CD14-positive monocyte (primary cell): ENCODE results near the gene THSD4. TPM values are rescaled to one million over a fixed set of nuclear protein-coding genes. Genes with fewer than 3 reads are reported as not detected.

Experiments
- DNase-seq, 3 donors: peaks; one replicate each; pipeline ENCODE4 v3.0.0-alpha.2; 2011 to 2022
- H2AFZ ChIP-seq: 2 replicates; pipeline ENCODE4 v1.6.0; 2012; ENCODE audit warnings: mild to moderate bottlenecking, low read depth, low read length, inconsistent platforms; ENCODE audit not compliant: insufficient read depth, poor library complexity, severe bottlenecking
- H3K27ac ChIP-seq, 2 donors: 1 replicate in 1 of 2; 2 replicates in 1 of 2; pipeline ENCODE4 v1.5.1; 2012 to 2013; ENCODE audit warnings: low read length in 2 of 2, control low read depth in 1 of 2, inconsistent platforms in 1 of 2, low read depth in 1 of 2, mild to moderate bottlenecking in 1 of 2
- H3K27me3 ChIP-seq, 2 donors: one replicate each; pipeline versions ENCODE4 v1.6.0 to v1.6.1; 2011 to 2013; ENCODE audit warnings: low read length in 2 of 2; ENCODE audit not compliant: control insufficient read depth in 2 of 2, insufficient read depth in 2 of 2
- H3K36me3 ChIP-seq, 2 donors: replicated peaks in 1 of 2; 1 replicate in 1 of 2; 2 replicates in 1 of 2; pipeline versions ENCODE4 v1.5.1 to v1.6.1; 2012 to 2013; ENCODE audit warnings: low read length in 2 of 2, control low read depth in 1 of 2, inconsistent platforms in 1 of 2, mild to moderate bottlenecking in 1 of 2; ENCODE audit not compliant: insufficient read depth in 2 of 2, control insufficient read depth in 1 of 2
- H3K4me1 ChIP-seq, 2 donors: 1 replicate in 1 of 2; 2 replicates in 1 of 2; pipeline versions ENCODE4 v1.5.1 to v1.6.1; 2012 to 2013; ENCODE audit warnings: low read length in 2 of 2, control low read depth in 1 of 2, inconsistent platforms in 1 of 2, mild to moderate bottlenecking in 1 of 2, moderate library complexity in 1 of 2; ENCODE audit not compliant: insufficient read depth in 2 of 2, control insufficient read depth in 1 of 2
- H3K4me2 ChIP-seq: replicated peaks from 2 replicates; pipeline ENCODE3; 2012; ENCODE audit warnings: low read length, moderate library complexity, mild to moderate bottlenecking; ENCODE audit not compliant: poor library complexity, severe bottlenecking; ENCODE audit errors: extremely low read depth
- H3K4me3 ChIP-seq, 3 experiments: fragments of 200-600 bp in 1 of 3; sonication (generic) in 1 of 3; replicated peaks in 1 of 3; 1 replicate in 2 of 3; 2 replicates in 1 of 3; pipeline ENCODE4 v1.5.1; 2011 to 2013; ENCODE audit warnings: low read length in 3 of 3, mild to moderate bottlenecking in 3 of 3, control low read depth in 2 of 3, low read depth in 2 of 3, inconsistent platforms in 1 of 3, moderate library complexity in 1 of 3
- H3K79me2 ChIP-seq: 2 replicates; pipeline ENCODE4 v1.6.0; 2012; ENCODE audit warnings: mild to moderate bottlenecking, control low read depth, inconsistent platforms, low read length, moderate library complexity; ENCODE audit not compliant: insufficient read depth
- H3K9ac ChIP-seq: 2 replicates; pipeline ENCODE4 v1.6.0; 2017; ENCODE audit warnings: low read length, mild to moderate bottlenecking; ENCODE audit not compliant: insufficient read depth, poor library complexity, severe bottlenecking
- H3K9me3 ChIP-seq, 2 donors: replicated peaks in 1 of 2; 1 replicate in 1 of 2; 2 replicates in 1 of 2; pipeline versions ENCODE4 v1.5.1 to v1.6.1; 2012 to 2013; ENCODE audit warnings: low read length in 2 of 2, control low read depth in 1 of 2; ENCODE audit not compliant: control insufficient read depth in 1 of 2, insufficient read depth in 1 of 2
- H4K20me1 ChIP-seq: 2 replicates; pipeline ENCODE4 v1.6.0; 2012; ENCODE audit warnings: mild to moderate bottlenecking, low read length, control low read depth, moderate library complexity; ENCODE audit not compliant: insufficient read depth
- H3K27ac Mint-ChIP-seq, 7 donors: one replicate each; pipeline ENCODE4 v1.8.0; 2020; ENCODE audit warnings: mild to moderate bottlenecking in 7 of 7, mixed read lengths in 7 of 7, moderate library complexity in 6 of 7, inconsistent platforms in 2 of 7
- H3K27me3 Mint-ChIP-seq, 3 donors: one replicate each; pipeline ENCODE4 v1.8.0; 2021 to 2022; ENCODE audit warnings: low read depth in 3 of 3, mild to moderate bottlenecking in 3 of 3, mixed read lengths in 3 of 3, moderate library complexity in 3 of 3, inconsistent platforms in 1 of 3
- H3K36me3 Mint-ChIP-seq, 2 donors: one replicate each; pipeline ENCODE4 v1.8.0; 2020; ENCODE audit warnings: mixed read lengths in 2 of 2, inconsistent platforms in 1 of 2, mild to moderate bottlenecking in 1 of 2
- H3K4me1 Mint-ChIP-seq: one replicate; pipeline ENCODE4 v1.8.0; 2020; ENCODE audit warnings: mild to moderate bottlenecking, mixed read lengths
- H3K4me3 Mint-ChIP-seq, 2 donors: one replicate each; pipeline ENCODE4 v1.8.0; 2020; ENCODE audit warnings: mild to moderate bottlenecking in 2 of 2, mixed read lengths in 2 of 2, moderate library complexity in 1 of 2
- H3K9me3 Mint-ChIP-seq, 7 donors: one replicate each; pipeline ENCODE4 v1.8.0; 2020 to 2022; ENCODE audit warnings: mixed read lengths in 7 of 7, mild to moderate bottlenecking in 6 of 7, moderate library complexity in 6 of 7, inconsistent platforms in 2 of 7
- WGBS: methylation state at CpG from one replicate; pipeline ENCODE4 v1.1.5; 2013; ENCODE audit warnings: missing lambda C conversion rate; ENCODE audit not compliant: insufficient coverage; 5-methylcytosine and 5-hydroxymethylcytosine counted together
- intact Hi-C, 2 donors: fragments of 100-400 bp; cut with micrococcal nuclease; formaldehyde crosslinking; loops; one replicate each; pipeline versions ENCODE4 v1.15.0 to v1.15.1; 2023
- polyA plus RNA-seq, 3 donors: library from polyadenylated mRNA; depleted of rRNA in 1 of 3; unstranded in 2 of 3; stranded (reverse) in 1 of 3; fragments of 300-500 nt in 2 of 3; fragments of >200 nt in 1 of 3; fragmentation: Illumina TruSeq in 2 of 3; gene quantifications; 1 replicate in 2 of 3; 2 replicates in 1 of 3; pipeline ENCODE4 v1.2.3, GENCODE V29; 2012 to 2021
- TF ChIP-seq, protein P1 (sequence below): fragments of 200-600 bp; IDR thresholded peaks from one replicate; pipeline ENCODE4 v1.8.0; 2022; ENCODE audit warnings: antibody characterized with exemption, mild to moderate bottlenecking

THSD4 gene
- polyA plus RNA-seq, 3 donors, result not detected

DNA sequence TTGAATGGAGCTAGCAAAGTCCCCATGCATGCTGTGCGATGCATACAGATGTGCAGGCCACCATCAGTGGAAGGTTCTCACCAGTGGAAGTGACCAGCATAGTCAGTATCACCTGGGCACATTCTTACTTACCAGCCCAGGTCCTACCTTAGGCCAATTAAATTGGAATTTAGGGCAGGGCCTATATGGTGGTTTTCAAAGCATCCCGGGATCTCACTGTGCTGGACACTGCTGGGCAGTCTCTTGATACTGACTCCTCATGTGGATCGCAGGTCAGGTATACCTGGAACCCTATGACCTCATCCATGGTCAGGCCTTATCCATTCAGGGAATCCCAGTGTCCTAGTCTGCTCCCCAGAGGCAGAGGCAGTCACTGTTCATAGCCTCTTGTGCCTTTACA, 358.5 kb downstream of the THSD4 start:
- Mint-ChIP-seq H3K4me1 (no peaks in the 10 kb centered on the region), H3K9me3 (peaks cover 0 to 4% (median 0%) of the 10 kb centered on the region in 7 donors), H3K4me3 (no peak overlapping the region), H3K27ac (no peak overlapping the region), H3K27me3 (peaks cover 0 to 3% (median 2%) of the 10 kb centered on the region in 3 donors), H3K36me3 (no peaks in the 10 kb centered on the region)
- WGBS, result 94% methylated on average over 2 of the region's 3 CpGs
- Histone ChIP-seq H3K36me3 (no peaks in the 10 kb centered on the region), H3K9ac (no peak overlapping the region), H3K27ac (no peak overlapping the region), H4K20me1 (no peaks in the 10 kb centered on the region), H3K79me2 (no peaks in the 10 kb centered on the region), H3K27me3 (no peaks in the 10 kb centered on the region), H2AFZ (no peak overlapping the region), H3K9me3 (no peaks in the 10 kb centered on the region), H3K4me2 (no peak overlapping the region), H3K4me1 (no peaks in the 10 kb centered on the region), H3K4me3 (no peak overlapping the region)
- no peak for DNase-seq
- intact Hi-C loops, result no loop called here
- TF ChIP-seq, protein P1, sequence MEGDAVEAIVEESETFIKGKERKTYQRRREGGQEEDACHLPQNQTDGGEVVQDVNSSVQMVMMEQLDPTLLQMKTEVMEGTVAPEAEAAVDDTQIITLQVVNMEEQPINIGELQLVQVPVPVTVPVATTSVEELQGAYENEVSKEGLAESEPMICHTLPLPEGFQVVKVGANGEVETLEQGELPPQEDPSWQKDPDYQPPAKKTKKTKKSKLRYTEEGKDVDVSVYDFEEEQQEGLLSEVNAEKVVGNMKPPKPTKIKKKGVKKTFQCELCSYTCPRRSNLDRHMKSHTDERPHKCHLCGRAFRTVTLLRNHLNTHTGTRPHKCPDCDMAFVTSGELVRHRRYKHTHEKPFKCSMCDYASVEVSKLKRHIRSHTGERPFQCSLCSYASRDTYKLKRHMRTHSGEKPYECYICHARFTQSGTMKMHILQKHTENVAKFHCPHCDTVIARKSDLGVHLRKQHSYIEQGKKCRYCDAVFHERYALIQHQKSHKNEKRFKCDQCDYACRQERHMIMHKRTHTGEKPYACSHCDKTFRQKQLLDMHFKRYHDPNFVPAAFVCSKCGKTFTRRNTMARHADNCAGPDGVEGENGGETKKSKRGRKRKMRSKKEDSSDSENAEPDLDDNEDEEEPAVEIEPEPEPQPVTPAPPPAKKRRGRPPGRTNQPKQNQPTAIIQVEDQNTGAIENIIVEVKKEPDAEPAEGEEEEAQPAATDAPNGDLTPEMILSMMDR, result no peak

DNA sequence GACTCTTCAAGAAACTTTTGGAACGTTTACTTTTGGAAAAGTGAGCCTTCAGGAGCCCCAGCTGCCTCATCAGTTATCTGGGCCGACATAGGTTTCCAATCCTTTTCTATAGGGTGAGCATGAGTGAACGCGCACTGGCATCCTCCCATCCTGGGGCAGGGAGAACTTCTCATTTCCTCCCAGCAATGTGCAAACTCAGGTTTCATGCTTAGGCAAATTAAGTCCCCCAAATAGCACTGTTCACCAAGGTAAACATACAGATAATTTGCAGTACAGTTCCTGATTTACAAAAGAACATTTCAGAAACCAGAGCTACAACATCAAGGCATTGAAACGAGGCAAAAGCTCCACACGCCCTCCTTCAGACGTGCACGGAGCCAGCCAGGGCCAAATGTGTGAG, 361.6 kb downstream of the THSD4 start:
- no peak overlapping the region for H3K4me2 ChIP-seq
- no CpG with 5 or more reads among the region's 8 CpGs for WGBS
- H3K9me3 Mint-ChIP-seq, result peaks cover 0 to 4% (median 0%) of the 10 kb centered on the region in 7 donors

More for the DNA sequence above, 361.6 kb downstream of the THSD4 start:
- Histone ChIP-seq H3K9me3 (no peaks in the 10 kb centered on the region), H3K4me3 (no peak overlapping the region), H3K27ac (no peak overlapping the region), H3K79me2 (no peaks in the 10 kb centered on the region), H3K36me3 (no peaks in the 10 kb centered on the region), H3K27me3 (no peaks in the 10 kb centered on the region), H3K9ac (no peak overlapping the region), H4K20me1 (no peaks in the 10 kb centered on the region), H3K4me1 (no peaks in the 10 kb centered on the region), H2AFZ (no peak overlapping the region)
- Mint-ChIP-seq H3K27ac (no peak overlapping the region), H3K36me3 (no peaks in the 10 kb centered on the region), H3K4me1 (no peaks in the 10 kb centered on the region), H3K27me3 (peaks cover 3 to 4% (median 4%) of the 10 kb centered on the region in 3 donors), H3K4me3 (no peak overlapping the region)
- DNase-seq, result no peak
- intact Hi-C loops, result no loop called here
- TF ChIP-seq, protein P1, result no peak
